SU-DHL-6 (cell line): ENCODE data around the gene PCSK2.

ENCODE experiments used
- H2AFZ ChIP-seq: fragments of 200-600 bp; sonication (generic); 2 replicates; pipeline ENCODE4 v1.6.1; 2014; ENCODE audit warnings: low read depth, mild to moderate bottlenecking, moderate library complexity, mixed read lengths, antibody characterized with exemption, low read length; ENCODE audit not compliant: severe bottlenecking
- H3F3A ChIP-seq: fragments of 200-600 bp; shearing (Covaris generic); 2 replicates; pipeline ENCODE4 v1.6.0; 2016; ENCODE audit warnings: antibody characterized with exemption, mild to moderate bottlenecking; ENCODE audit not compliant: insufficient read depth
- H3K27ac ChIP-seq: fragments of 200-600 bp; sonication (generic); 2 replicates; pipeline ENCODE4 v1.5.1; 2016; ENCODE audit warnings: low read depth, mild to moderate bottlenecking, low read length, moderate library complexity, mixed read lengths
- H3K27me3 ChIP-seq: fragments of 200-600 bp; sonication (generic), shearing (Covaris generic); 2 replicates; pipeline ENCODE4 v1.6.0; 2014; ENCODE audit warnings: mild to moderate bottlenecking, low read length
- H3K36me3 ChIP-seq: fragments of 200-600 bp; sonication (generic); 2 replicates; pipeline ENCODE4 v1.6.1; 2014; ENCODE audit warnings: mild to moderate bottlenecking, low read length, mixed read lengths
- H3K4me2 ChIP-seq: fragments of 300-600, 200-600 bp; shearing (Covaris generic), sonication (generic); 2 replicates; pipeline ENCODE4 v1.6.0; 2014; ENCODE audit warnings: low read length, low read depth, mild to moderate bottlenecking; ENCODE audit not compliant: poor library complexity, severe bottlenecking
- H3K4me3 ChIP-seq: fragments of 200-600 bp; sonication (generic); 2 replicates; pipeline ENCODE4 v1.5.1; 2014; ENCODE audit warnings: antibody characterized with exemption, low read length, mild to moderate bottlenecking, mixed read lengths; ENCODE audit not compliant: insufficient read depth, poor library complexity, severe bottlenecking
- H3K79me2 ChIP-seq: fragments of 200-600 bp; sonication (generic); 2 replicates; pipeline ENCODE4 v1.6.1; 2014; ENCODE audit warnings: mild to moderate bottlenecking, low read length, moderate library complexity; ENCODE audit not compliant: insufficient read depth
- H3K9ac ChIP-seq: fragments of 200-600 bp; sonication (generic); 2 replicates; pipeline ENCODE4 v1.7.0; 2014; ENCODE audit warnings: mild to moderate bottlenecking, low read length
- H3K9me2 ChIP-seq: fragments of 200-600 bp; sonication (generic); replicated peaks from 2 replicates; pipeline ENCODE4 v1.6.1; 2014; ENCODE audit warnings: low read length; ENCODE audit not compliant: insufficient read depth
- H3K9me3 ChIP-seq: fragments of 200-600 bp; sonication (generic); 2 replicates; pipeline ENCODE4 v1.6.1; 2014; ENCODE audit warnings: low read length, mixed read lengths; ENCODE audit not compliant: insufficient read depth
- H4K20me1 ChIP-seq: fragments of 200-600 bp; sonication (generic); 2 replicates; pipeline ENCODE4 v1.6.1; 2014; ENCODE audit warnings: low read depth, mild to moderate bottlenecking, antibody characterized with exemption, low read length, moderate library complexity, mixed read lengths
- CTCF ChIP-seq: fragments of 200-600 bp; sonication (generic); IDR thresholded peaks from one replicate; pipeline ENCODE4 v1.5.1; 2017; ENCODE audit warnings: antibody characterized with exemption, mild to moderate bottlenecking, low read length, moderate library complexity; ENCODE audit not compliant: insufficient read depth, poor library complexity, severe bottlenecking
- EZH2phosphoT487 ChIP-seq: fragments of 200-600 bp; sonication (generic), shearing (Covaris generic); conservative IDR thresholded peaks from 2 replicates; pipeline ENCODE4 v1.6.1; 2018; ENCODE audit warnings: mild to moderate bottlenecking, antibody characterized with exemption, low read length, moderate library complexity, mixed read lengths

Gene PCSK2

GRCh38 chr20:17525132-17525531 lies 298.3 kb downstream of the PCSK2 start:
- Histone ChIP-seq H4K20me1 (no peaks in the 10 kb centered on the region), H3K36me3 (no peaks in the 10 kb centered on the region), H3K27me3 (no peaks in the 10 kb centered on the region), H3K27ac (no peak overlapping the region), H2AFZ (no peak overlapping the region), H3K4me2 (no peak overlapping the region), H3K79me2 (no peaks in the 10 kb centered on the region), H3F3A (no peaks in the 10 kb centered on the region), H3K9me3 (no peaks in the 10 kb centered on the region), H3K4me3 (no peak overlapping the region), H3K9me2 (no peaks in the 10 kb centered on the region), H3K9ac (no peak overlapping the region)
- TF ChIP-seq CTCF, result no peak
- no peak for TF ChIP-seq EZH2phosphoT487

DNA sequence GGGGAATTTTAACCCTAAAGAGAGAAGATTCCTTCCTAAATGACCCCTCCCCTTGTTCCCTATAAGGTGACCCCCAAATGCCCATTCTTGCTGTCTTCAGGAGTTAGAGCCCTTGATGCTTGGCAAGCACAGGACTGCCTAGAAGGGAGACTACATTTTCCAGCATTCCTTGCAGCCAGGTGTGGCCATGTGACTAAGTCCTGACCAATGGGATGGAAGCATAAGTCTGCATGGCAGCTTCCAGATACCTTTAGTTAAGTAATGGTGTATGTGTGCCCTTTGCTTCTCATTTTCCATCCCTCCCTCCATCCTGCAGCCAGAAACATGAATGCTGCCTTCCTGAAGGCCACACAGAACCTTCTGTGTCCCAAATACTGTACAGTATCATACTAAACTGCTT lies 298.8 kb downstream of the PCSK2 start:
- Histone ChIP-seq H3K79me2 (no peaks in the 10 kb centered on the region), H3K9me3 (no peaks in the 10 kb centered on the region), H3F3A (no peaks in the 10 kb centered on the region), H3K9ac (no peak overlapping the region), H3K4me2 (no peak overlapping the region), H4K20me1 (no peaks in the 10 kb centered on the region), H2AFZ (no peak overlapping the region), H3K36me3 (no peaks in the 10 kb centered on the region), H3K27me3 (no peaks in the 10 kb centered on the region), H3K4me3 (no peak overlapping the region), H3K27ac (no peak overlapping the region), H3K9me2 (no peaks in the 10 kb centered on the region)
- TF ChIP-seq CTCF (no peak), EZH2phosphoT487 (no peak)

DNA sequence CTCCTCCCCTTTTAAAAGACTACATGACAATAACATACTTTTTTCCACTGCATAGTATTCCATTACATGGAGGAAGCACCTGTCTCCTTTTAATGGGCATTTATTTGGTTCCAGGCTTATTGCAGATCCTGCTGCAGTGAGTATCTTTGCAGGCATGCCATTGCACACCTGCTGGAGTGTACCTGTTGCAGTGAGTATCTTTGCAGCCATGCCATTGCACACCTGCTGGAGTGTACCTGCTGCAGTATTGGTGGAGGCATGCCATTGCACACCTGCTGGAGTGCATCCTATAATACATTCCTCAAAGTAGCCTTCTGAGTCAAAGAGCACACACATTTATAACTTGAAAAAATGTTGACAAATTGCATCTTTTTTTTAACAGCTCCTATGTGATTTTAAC lies 302.7 kb downstream of the PCSK2 start:
- H3K36me3 ChIP-seq, result no peaks in the 10 kb centered on the region
- no peak overlapping the region for H3K9ac ChIP-seq

More for the DNA sequence above, 302.7 kb downstream of the PCSK2 start:
- H4K20me1 ChIP-seq, result no peaks in the 10 kb centered on the region
- H3K4me3 ChIP-seq, result no peak overlapping the region
- H3F3A ChIP-seq, result no peaks in the 10 kb centered on the region
- H3K27me3 ChIP-seq, result no peaks in the 10 kb centered on the region
- no peak overlapping the region for H3K27ac ChIP-seq
- H3K4me2 ChIP-seq, result no peak overlapping the region
- no peaks in the 10 kb centered on the region for H3K9me2 ChIP-seq
- no peaks in the 10 kb centered on the region for H3K79me2 ChIP-seq
- H2AFZ ChIP-seq, result no peak overlapping the region
- no peak for TF ChIP-seq EZH2phosphoT487
- TF ChIP-seq CTCF, result no peak
- H3K9me3 ChIP-seq, result no peaks in the 10 kb centered on the region
